Hepatocyte (in vitro differentiated cells): ENCODE data around the gene RARRES2. TPM values are rescaled to one million over a fixed set of nuclear protein-coding genes. Genes with fewer than 3 reads are reported as not detected.

Source experiments
- DNase-seq: peaks from one replicate; pipeline ENCODE4 v3.0.0-alpha.2; 2016; ENCODE audit warnings: low spot score
- H2AFZ ChIP-seq: fragments of 200-600 bp; sonication (generic); 2 replicates; pipeline ENCODE4 v1.6.0; 2016; ENCODE audit warnings: antibody characterized with exemption, mild to moderate bottlenecking
- H3K27ac ChIP-seq: fragments of 200-600 bp; sonication (generic); 2 replicates; pipeline ENCODE4 v1.5.1; 2016; ENCODE audit warnings: mild to moderate bottlenecking
- H3K27me3 ChIP-seq: fragments of 200-600 bp; sonication (generic); 2 replicates; pipeline ENCODE4 v1.6.1; 2016
- H3K36me3 ChIP-seq: fragments of 200-600 bp; sonication (generic); replicated peaks from 2 replicates; pipeline ENCODE4 v1.5.1; 2016; ENCODE audit warnings: low read depth; ENCODE audit not compliant: insufficient read depth
- H3K4me1 ChIP-seq: fragments of 200-600 bp; sonication (generic); 2 replicates; pipeline ENCODE4 v1.5.1; 2016; ENCODE audit warnings: mild to moderate bottlenecking, moderate library complexity; ENCODE audit not compliant: insufficient read depth
- H3K4me2 ChIP-seq: fragments of 200-600 bp; sonication (generic); 2 replicates; pipeline ENCODE4 v1.6.0; 2016
- H3K4me3 ChIP-seq: fragments of 200-600 bp; sonication (generic); 2 replicates; pipeline ENCODE4 v1.5.1; 2016; ENCODE audit warnings: mild to moderate bottlenecking
- H3K79me2 ChIP-seq: fragments of 200-600 bp; sonication (generic); 2 replicates; pipeline ENCODE4 v1.6.0; 2017; ENCODE audit warnings: mild to moderate bottlenecking
- H3K9me2 ChIP-seq: fragments of 200-600 bp; sonication (generic); replicated peaks from 2 replicates; pipeline ENCODE4 v1.6.0; 2017; ENCODE audit warnings: mild to moderate bottlenecking; ENCODE audit not compliant: insufficient read depth
- H3K9me3 ChIP-seq: fragments of 200-600 bp; sonication (generic); 2 replicates; pipeline ENCODE4 v1.5.1; 2016; ENCODE audit warnings: low read depth, mild to moderate bottlenecking
- H4K20me1 ChIP-seq: fragments of 200-600 bp; sonication (generic); 2 replicates; pipeline ENCODE4 v1.6.0; 2016; ENCODE audit warnings: mild to moderate bottlenecking; ENCODE audit not compliant: insufficient read depth, poor library complexity, severe bottlenecking
- EZH2 ChIP-seq: fragments of 200-600 bp; sonication (generic); IDR thresholded peaks from 2 replicates; pipeline ENCODE4 v1.6.1; 2016; ENCODE audit warnings: antibody characterized with exemption, mild to moderate bottlenecking, borderline replicate concordance
- EZH2phosphoT487 ChIP-seq: fragments of 200-600 bp; sonication (generic); IDR thresholded peaks from one replicate; pipeline ENCODE4 v1.6.1; 2018; ENCODE audit warnings: antibody characterized with exemption, mild to moderate bottlenecking, low read depth, moderate library complexity; ENCODE audit not compliant: unreplicated experiment, severe bottlenecking
- WGBS: methylation state at CpG from one replicate; pipeline ENCODE4 v1.1.6; 2016; ENCODE audit warnings: low lambda C conversion rate; ENCODE audit errors: missing lambda C conversion rate; 5-methylcytosine and 5-hydroxymethylcytosine counted together
- polyA plus RNA-seq: library from polyadenylated mRNA; unstranded; fragments of >200 nt; fragmentation: Nextera tagmentation; extraction: Ambion mirVana; gene quantifications from 2 replicates; pipeline ENCODE4 v1.2.1, GENCODE V29; 2016
- total RNA-seq: library from RNA; depleted of rRNA; stranded (reverse); fragments of >200 nt; gene quantifications from 2 replicates; pipeline ENCODE4 v1.2.3, GENCODE V29; 2014
- TF ChIP-seq, protein P1 (sequence below): fragments of 200-600 bp; sonication (generic); IDR thresholded peaks from 2 replicates; pipeline ENCODE4 v1.5.1; 2016; ENCODE audit warnings: antibody characterized with exemption, mild to moderate bottlenecking; ENCODE audit not compliant: poor library complexity

Gene RARRES2
- total and polyA plus RNA-seq, 2 experiments from 2014 or later, result 104 to 187 TPM

GRCh38 chr7:150334108-150334507, 7.3 kb downstream of the RARRES2 start:
- H3K4me2 ChIP-seq, result no peak overlapping the region
- no peak for DNase-seq
- TF ChIP-seq EZH2phosphoT487, result no peak
- TF ChIP-seq, protein P1, sequence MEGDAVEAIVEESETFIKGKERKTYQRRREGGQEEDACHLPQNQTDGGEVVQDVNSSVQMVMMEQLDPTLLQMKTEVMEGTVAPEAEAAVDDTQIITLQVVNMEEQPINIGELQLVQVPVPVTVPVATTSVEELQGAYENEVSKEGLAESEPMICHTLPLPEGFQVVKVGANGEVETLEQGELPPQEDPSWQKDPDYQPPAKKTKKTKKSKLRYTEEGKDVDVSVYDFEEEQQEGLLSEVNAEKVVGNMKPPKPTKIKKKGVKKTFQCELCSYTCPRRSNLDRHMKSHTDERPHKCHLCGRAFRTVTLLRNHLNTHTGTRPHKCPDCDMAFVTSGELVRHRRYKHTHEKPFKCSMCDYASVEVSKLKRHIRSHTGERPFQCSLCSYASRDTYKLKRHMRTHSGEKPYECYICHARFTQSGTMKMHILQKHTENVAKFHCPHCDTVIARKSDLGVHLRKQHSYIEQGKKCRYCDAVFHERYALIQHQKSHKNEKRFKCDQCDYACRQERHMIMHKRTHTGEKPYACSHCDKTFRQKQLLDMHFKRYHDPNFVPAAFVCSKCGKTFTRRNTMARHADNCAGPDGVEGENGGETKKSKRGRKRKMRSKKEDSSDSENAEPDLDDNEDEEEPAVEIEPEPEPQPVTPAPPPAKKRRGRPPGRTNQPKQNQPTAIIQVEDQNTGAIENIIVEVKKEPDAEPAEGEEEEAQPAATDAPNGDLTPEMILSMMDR, result no peak
- TF ChIP-seq EZH2, result no peak
- H3K79me2 ChIP-seq, result no peaks in the 10 kb centered on the region
- no peaks in the 10 kb centered on the region for H3K27me3 ChIP-seq
- peaks cover 6% of the 10 kb centered on the region for H3K4me1 ChIP-seq
- H4K20me1 ChIP-seq, result no peaks in the 10 kb centered on the region
- H3K9me2 ChIP-seq, result no peaks in the 10 kb centered on the region
- H2AFZ ChIP-seq, result no peak overlapping the region
- H3K27ac ChIP-seq, result no peak overlapping the region
- H3K4me3 ChIP-seq, result no peak overlapping the region
- no peaks in the 10 kb centered on the region for H3K36me3 ChIP-seq
- no peaks in the 10 kb centered on the region for H3K9me3 ChIP-seq
- 97% methylated on average over 8 of the region's 8 CpGs for WGBS

GRCh38 chr7:150333659-150334058, 7.8 kb downstream of the RARRES2 start:
- no peaks in the 10 kb centered on the region for H3K9me2 ChIP-seq
- H3K27ac ChIP-seq, result no peak overlapping the region
- no peak for DNase-seq
- no peaks in the 10 kb centered on the region for H3K36me3 ChIP-seq
- H4K20me1 ChIP-seq, result no peaks in the 10 kb centered on the region
- 96% methylated on average over 10 of the region's 10 CpGs for WGBS
- peaks cover 6% of the 10 kb centered on the region for H3K4me1 ChIP-seq
- TF ChIP-seq EZH2phosphoT487 (no peak), EZH2 (no peak)
- TF ChIP-seq, protein P1, result no peak
- H3K27me3 ChIP-seq, result no peaks in the 10 kb centered on the region
- no peaks in the 10 kb centered on the region for H3K79me2 ChIP-seq
- no peak overlapping the region for H2AFZ ChIP-seq
- no peaks in the 10 kb centered on the region for H3K9me3 ChIP-seq
- no peak overlapping the region for H3K4me2 ChIP-seq
- H3K4me3 ChIP-seq, result no peak overlapping the region

GRCh38 chr7:150332852-150333635, 8.4 kb downstream of the RARRES2 start:
- 96% methylated on average over 18 of the region's 18 CpGs for WGBS
- H3K4me1 ChIP-seq, result peaks cover 6% of the 10 kb centered on the region
- H3K9me2 ChIP-seq, result no peaks in the 10 kb centered on the region
- H3K27me3 ChIP-seq, result no peaks in the 10 kb centered on the region
- DNase-seq, result no peak
- no peaks in the 10 kb centered on the region for H4K20me1 ChIP-seq
- H3K27ac ChIP-seq, result no peak overlapping the region
- no peak overlapping the region for H2AFZ ChIP-seq
- no peaks in the 10 kb centered on the region for H3K79me2 ChIP-seq
- TF ChIP-seq EZH2phosphoT487, result no peak
- TF ChIP-seq, protein P1, result no peak
- no peak for TF ChIP-seq EZH2
- H3K4me2 ChIP-seq, result no peak overlapping the region
- H3K36me3 ChIP-seq, result no peaks in the 10 kb centered on the region
- H3K9me3 ChIP-seq, result no peaks in the 10 kb centered on the region
- no peak overlapping the region for H3K4me3 ChIP-seq
